ENCODE results near the gene IGF1.

DNA sequence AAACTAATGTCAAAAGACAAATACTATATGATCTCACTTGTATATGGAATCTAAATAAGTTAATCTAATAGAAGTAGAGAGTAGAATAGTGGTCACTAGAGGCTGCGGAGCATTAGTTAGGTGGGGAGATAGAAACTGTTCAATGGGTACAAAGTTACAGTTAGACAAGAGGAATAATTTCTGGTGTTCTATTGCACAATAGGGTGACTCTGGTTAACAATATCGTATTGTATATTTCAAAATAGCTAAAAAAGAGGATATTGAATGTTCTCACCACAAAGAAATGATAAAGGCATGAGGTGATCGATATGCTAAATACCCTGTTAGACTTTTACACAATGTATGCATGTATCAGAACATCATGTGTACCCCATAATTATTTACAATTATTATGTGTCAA, 42.9 kb downstream of the IGF1 start:
- TF ChIP-seq, protein P1, sequence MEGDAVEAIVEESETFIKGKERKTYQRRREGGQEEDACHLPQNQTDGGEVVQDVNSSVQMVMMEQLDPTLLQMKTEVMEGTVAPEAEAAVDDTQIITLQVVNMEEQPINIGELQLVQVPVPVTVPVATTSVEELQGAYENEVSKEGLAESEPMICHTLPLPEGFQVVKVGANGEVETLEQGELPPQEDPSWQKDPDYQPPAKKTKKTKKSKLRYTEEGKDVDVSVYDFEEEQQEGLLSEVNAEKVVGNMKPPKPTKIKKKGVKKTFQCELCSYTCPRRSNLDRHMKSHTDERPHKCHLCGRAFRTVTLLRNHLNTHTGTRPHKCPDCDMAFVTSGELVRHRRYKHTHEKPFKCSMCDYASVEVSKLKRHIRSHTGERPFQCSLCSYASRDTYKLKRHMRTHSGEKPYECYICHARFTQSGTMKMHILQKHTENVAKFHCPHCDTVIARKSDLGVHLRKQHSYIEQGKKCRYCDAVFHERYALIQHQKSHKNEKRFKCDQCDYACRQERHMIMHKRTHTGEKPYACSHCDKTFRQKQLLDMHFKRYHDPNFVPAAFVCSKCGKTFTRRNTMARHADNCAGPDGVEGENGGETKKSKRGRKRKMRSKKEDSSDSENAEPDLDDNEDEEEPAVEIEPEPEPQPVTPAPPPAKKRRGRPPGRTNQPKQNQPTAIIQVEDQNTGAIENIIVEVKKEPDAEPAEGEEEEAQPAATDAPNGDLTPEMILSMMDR (IDR thresholded peaks at IDR 0.05), result no peak
- TF ChIP-seq POLR2A (IDR thresholded peaks at IDR 0.05), result no peak

All from adrenal gland (tissue), 5 donors.